Measurements from ENCODE around the gene FGD4.

DNA sequence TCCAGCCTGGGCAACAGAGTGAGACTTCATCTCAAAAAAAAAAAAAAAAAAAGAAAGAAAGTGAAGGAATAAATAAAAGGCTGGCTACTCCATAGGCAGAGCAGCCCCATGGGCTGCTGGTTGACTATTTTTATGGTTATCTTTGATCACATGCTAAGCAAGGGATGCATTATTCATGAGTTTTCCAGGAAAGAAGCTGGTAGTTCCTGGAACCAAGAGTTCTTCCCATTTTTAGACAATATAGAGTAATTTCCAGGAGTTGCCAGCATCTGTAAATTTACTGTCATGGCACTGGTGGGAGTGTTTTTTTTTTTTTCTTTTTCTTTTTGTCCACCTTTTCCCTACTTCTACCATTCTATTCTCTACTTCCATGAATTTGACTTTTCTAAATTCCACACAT lies 24.2 kb downstream of the FGD4 start:
- TF ChIP-seq, protein P1, sequence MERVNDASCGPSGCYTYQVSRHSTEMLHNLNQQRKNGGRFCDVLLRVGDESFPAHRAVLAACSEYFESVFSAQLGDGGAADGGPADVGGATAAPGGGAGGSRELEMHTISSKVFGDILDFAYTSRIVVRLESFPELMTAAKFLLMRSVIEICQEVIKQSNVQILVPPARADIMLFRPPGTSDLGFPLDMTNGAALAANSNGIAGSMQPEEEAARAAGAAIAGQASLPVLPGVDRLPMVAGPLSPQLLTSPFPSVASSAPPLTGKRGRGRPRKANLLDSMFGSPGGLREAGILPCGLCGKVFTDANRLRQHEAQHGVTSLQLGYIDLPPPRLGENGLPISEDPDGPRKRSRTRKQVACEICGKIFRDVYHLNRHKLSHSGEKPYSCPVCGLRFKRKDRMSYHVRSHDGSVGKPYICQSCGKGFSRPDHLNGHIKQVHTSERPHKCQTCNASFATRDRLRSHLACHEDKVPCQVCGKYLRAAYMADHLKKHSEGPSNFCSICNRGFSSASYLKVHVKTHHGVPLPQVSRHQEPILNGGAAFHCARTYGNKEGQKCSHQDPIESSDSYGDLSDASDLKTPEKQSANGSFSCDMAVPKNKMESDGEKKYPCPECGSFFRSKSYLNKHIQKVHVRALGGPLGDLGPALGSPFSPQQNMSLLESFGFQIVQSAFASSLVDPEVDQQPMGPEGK (CRISPR knock-in tag; IDR thresholded peaks at IDR 0.05; ENCODE audit: borderline replicate concordance): no peak
- TF ChIP-seq CREB5 (CRISPR knock-in tag; IDR thresholded peaks at IDR 0.05; ENCODE audit: low read depth) (no peak), PPARA (CRISPR knock-in tag; IDR thresholded peaks at IDR 0.05; ENCODE audit: borderline replicate concordance) (no peak), TCF4 (CRISPR knock-in tag; IDR thresholded peaks at IDR 0.05; ENCODE audit: borderline replicate concordance) (no peak), BACH2 (CRISPR knock-in tag; IDR thresholded peaks at IDR 0.05; ENCODE audit: borderline replicate concordance) (no peak), TSHZ2 (CRISPR knock-in tag; IDR thresholded peaks at IDR 0.05) (no peak), ZNF70 (CRISPR knock-in tag; IDR thresholded peaks at IDR 0.05) (no peak), POU6F1 (CRISPR knock-in tag; IDR thresholded peaks at IDR 0.05; ENCODE audit: borderline replicate concordance, low read depth) (no peak), RARB (CRISPR knock-in tag; IDR thresholded peaks at IDR 0.05) (no peak), ZNF565 (CRISPR knock-in tag; conservative IDR thresholded peaks at IDR 0.05; ENCODE audit: low read depth) (no peak), ZFP3 (CRISPR knock-in tag; IDR thresholded peaks at IDR 0.05) (no peak)
- TF ChIP-seq, protein P2, sequence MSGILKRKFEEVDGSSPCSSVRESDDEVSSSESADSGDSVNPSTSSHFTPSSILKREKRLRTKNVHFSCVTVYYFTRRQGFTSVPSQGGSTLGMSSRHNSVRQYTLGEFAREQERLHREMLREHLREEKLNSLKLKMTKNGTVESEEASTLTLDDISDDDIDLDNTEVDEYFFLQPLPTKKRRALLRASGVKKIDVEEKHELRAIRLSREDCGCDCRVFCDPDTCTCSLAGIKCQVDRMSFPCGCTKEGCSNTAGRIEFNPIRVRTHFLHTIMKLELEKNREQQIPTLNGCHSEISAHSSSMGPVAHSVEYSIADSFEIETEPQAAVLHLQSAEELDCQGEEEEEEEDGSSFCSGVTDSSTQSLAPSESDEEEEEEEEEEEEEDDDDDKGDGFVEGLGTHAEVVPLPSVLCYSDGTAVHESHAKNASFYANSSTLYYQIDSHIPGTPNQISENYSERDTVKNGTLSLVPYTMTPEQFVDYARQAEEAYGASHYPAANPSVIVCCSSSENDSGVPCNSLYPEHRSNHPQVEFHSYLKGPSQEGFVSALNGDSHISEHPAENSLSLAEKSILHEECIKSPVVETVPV (CRISPR knock-in tag; IDR thresholded peaks at IDR 0.05): no peak

Data from SK-N-SH treated with all-trans-retinoic acid at 6 μM for 48 hours (cell line).